Measurements from ENCODE around the gene MAP7D2.
"Not testable (repeated sequence)": the region's sequence is repeated elsewhere in the genome, so short reads cannot be mapped to it uniquely, and the experiment has no call there.

The MAP7D2 gene

DNA sequence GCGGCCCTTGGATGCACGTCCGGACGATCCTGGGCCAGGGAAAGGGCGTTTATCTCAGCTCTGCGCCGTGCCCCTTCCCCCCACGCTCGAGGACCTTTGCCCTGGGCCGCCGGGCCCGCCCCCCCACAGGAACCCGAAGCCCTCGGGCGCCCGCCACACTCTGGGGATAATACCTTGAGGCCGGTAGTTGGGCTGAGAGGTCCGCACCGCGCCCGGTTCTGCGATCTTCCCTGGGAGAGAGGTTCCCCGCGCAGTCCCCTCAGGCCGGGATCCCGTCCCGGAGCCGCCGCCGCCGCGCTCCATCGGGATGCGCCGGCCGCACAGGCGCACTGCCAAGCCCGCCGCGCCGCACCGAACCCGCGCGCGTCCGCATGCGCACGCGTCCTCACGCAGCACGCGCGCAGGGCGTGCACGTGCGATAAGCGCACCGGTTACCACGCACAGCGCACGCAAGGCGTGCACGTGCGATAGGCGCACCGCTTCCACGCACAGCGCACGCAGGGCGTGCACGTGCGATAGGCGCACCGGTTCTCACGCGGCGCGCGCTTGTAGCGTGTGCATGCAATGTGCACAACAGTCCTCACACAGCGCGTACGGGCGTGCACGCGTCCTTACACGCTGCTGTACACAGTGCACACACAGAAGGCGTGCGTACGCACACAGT is at the start of gene MAP7D2:
TSS of gene MAP7D2 (minus strand) at position 331 of the 664 bp plus-strand sequence. CDS start at position 303, 28 bp downstream.
- Histone ChIP-seq H3K27ac (ENCODE audit: low read depth, low read length) (no peak within 1 kb of the TSS), H3K4me3 (ENCODE audit: low read depth, low read length) (peak within 1 kb of the TSS; percentile 53), H3K9me3 (ENCODE audit: control insufficient read depth, insufficient read depth, low read depth, low read length) (peaks cover 4% of the 10 kb centered on the region; the same call in 1 of the 2 replicates), H3K27me3 (ENCODE audit: control insufficient read depth, insufficient read depth, low read length) (peaks cover 41% of the 10 kb centered on the region), H3K36me3 (ENCODE audit: control insufficient read depth, insufficient read depth, low read length) (no peaks in the 10 kb centered on the region), H3K4me1 (ENCODE audit: control insufficient read depth, insufficient read depth, low read length) (peaks cover 17% of the 10 kb centered on the region; the same call in 1 of the 2 replicates), H3K9ac (ENCODE audit: low read length) (no peak within 1 kb of the TSS)

DNA sequence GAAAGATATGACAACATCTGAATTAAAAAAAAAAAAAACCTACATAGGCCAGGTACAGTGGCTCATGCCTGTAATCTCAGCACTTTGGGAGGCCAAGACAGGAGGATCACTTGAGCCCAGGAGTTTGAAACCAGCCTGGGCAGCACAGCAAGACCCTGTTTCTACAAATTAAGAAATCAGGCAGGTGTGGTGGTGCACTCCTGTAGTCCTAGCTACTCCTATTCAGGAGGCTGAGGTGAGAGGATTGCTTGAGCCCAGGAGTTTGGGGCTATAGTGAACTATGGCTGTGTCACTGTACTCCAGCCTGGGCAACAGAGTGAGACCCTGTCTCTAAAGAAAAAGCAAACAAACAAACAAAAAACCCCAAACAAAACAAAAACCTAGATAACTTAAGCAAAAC is 45.8 kb upstream of the MAP7D2 start:
- H3K4me3 ChIP-seq (ENCODE audit: low read depth, low read length); H3K27me3 ChIP-seq (ENCODE audit: control insufficient read depth, insufficient read depth, low read length); H3K9me3 ChIP-seq (ENCODE audit: control insufficient read depth, insufficient read depth, low read depth, low read length); H3K4me1 ChIP-seq (ENCODE audit: control insufficient read depth, insufficient read depth, low read length); H3K27ac ChIP-seq (ENCODE audit: low read depth, low read length); H3K9ac ChIP-seq (ENCODE audit: low read length): not testable (repeated sequence)
- peaks cover 64% of the 10 kb centered on the region for H3K36me3 ChIP-seq (ENCODE audit: control insufficient read depth, insufficient read depth, low read length)

DNA sequence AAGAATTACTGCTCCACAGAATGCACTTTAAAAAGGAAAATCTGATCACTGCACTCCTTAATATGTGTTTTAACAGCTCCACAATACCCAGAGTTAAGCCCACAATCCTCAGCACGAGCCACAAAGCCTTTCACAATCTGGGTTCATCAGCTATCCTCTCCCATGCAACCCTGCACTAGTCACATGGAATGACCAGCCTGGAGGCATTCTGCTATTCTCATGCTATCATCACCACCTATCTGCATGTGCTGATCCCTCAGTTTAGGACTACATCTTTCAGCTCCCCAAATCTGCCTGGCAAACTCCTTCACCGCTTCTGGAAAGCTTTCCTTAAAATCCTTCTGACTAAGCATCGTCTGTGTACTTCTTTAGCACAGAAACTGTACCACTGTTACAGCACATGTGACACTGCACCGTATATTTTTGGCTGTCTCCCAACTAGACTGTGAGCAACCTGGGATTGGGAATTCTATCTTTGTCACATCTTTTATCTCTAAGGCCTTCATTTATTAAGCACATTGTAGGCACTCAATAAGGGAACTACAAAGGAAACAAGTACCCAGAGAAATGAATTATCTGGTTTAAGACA is 43.2 kb upstream of the MAP7D2 start:
- Histone ChIP-seq H3K9ac (ENCODE audit: low read length) (no peak overlapping the region), H3K4me3 (ENCODE audit: low read depth, low read length) (no peak overlapping the region), H3K36me3 (ENCODE audit: control insufficient read depth, insufficient read depth, low read length) (peaks cover 68% of the 10 kb centered on the region), H3K4me1 (ENCODE audit: control insufficient read depth, insufficient read depth, low read length) (no peaks in the 10 kb centered on the region), H3K27me3 (ENCODE audit: control insufficient read depth, insufficient read depth, low read length) (no peaks in the 10 kb centered on the region), H3K9me3 (ENCODE audit: control insufficient read depth, insufficient read depth, low read depth, low read length) (no peaks in the 10 kb centered on the region), H3K27ac (ENCODE audit: low read depth, low read length) (no peak overlapping the region)

DNA sequence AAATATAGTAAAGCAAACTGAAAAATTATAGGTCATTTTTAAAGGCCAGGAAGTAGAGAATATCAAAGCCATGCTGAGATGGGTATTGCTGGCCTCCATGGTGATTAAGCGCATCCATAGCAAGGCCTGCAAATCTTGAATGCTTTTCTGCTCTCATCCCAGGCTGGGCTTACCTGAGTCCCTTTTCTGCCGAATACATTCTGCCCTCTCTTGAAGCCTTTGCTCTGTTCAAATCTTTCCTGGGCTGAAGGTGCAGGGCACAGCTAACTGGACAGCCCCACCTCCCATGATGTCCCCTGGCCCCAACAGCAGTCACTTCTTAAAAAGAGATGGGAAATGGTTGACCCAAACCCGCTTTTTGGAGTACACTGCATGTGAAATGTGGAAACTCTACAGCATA is 35.0 kb upstream of the MAP7D2 start:
- Histone ChIP-seq H3K4me3 (ENCODE audit: low read depth, low read length) (no peak overlapping the region), H3K27me3 (ENCODE audit: control insufficient read depth, insufficient read depth, low read length) (no peaks in the 10 kb centered on the region; the same call in 1 of the 2 replicates), H3K9ac (ENCODE audit: low read length) (no peak overlapping the region), H3K27ac (ENCODE audit: low read depth, low read length) (no peak overlapping the region), H3K36me3 (ENCODE audit: control insufficient read depth, insufficient read depth, low read length) (peaks cover 46% of the 10 kb centered on the region), H3K9me3 (ENCODE audit: control insufficient read depth, insufficient read depth, low read depth, low read length) (no peaks in the 10 kb centered on the region), H3K4me1 (ENCODE audit: control insufficient read depth, insufficient read depth, low read length) (no peaks in the 10 kb centered on the region)

DNA sequence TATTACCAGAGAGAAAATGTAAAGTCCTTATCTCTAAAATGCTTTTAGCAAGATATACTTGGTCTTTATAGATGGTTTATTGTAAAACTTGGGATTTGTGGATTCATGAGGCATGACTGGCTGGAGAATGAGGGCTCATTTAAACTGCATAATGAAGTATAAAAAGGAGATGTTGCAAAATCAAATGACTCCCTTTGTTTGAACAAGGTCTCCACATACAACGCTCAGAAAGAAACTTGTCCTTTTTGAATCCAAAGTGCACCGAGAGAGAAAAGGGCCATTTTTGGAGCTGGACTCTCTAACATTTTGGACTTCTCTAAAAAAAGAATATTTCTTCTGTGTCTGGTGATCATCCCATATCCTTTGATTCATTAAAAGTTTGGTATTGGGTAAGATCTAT is 32.6 kb upstream of the MAP7D2 start:
- Histone ChIP-seq H3K27me3 (ENCODE audit: control insufficient read depth, insufficient read depth, low read length) (no peaks in the 10 kb centered on the region), H3K4me3 (ENCODE audit: low read depth, low read length) (no peak overlapping the region), H3K27ac (ENCODE audit: low read depth, low read length) (no peak overlapping the region), H3K9me3 (ENCODE audit: control insufficient read depth, insufficient read depth, low read depth, low read length) (no peaks in the 10 kb centered on the region), H3K36me3 (ENCODE audit: control insufficient read depth, insufficient read depth, low read length) (peaks cover 23% of the 10 kb centered on the region), H3K9ac (ENCODE audit: low read length) (no peak overlapping the region), H3K4me1 (ENCODE audit: control insufficient read depth, insufficient read depth, low read length) (no peaks in the 10 kb centered on the region)

- Histone ChIP-seq H3K27ac (ENCODE audit: low read depth, low read length) (no peak overlapping the region), H3K4me3 (ENCODE audit: low read depth, low read length) (no peak overlapping the region), H3K36me3 (ENCODE audit: control insufficient read depth, insufficient read depth, low read length) (peaks cover 11% of the 10 kb centered on the region), H3K27me3 (ENCODE audit: control insufficient read depth, insufficient read depth, low read length) (no peaks in the 10 kb centered on the region), H3K9me3 (ENCODE audit: control insufficient read depth, insufficient read depth, low read depth, low read length) (no peaks in the 10 kb centered on the region), H3K4me1 (ENCODE audit: control insufficient read depth, insufficient read depth, low read length) (no peaks in the 10 kb centered on the region), H3K9ac (ENCODE audit: low read length) (no peak overlapping the region)
These were observed 30.9 kb upstream of the MAP7D2 start for GRCh38 chrX:20147561-20147960.

- H3K4me3 ChIP-seq (ENCODE audit: low read depth, low read length): no peak overlapping the region
- peaks cover 9% of the 10 kb centered on the region for H3K36me3 ChIP-seq (ENCODE audit: control insufficient read depth, insufficient read depth, low read length)
- H3K9ac ChIP-seq (ENCODE audit: low read length): no peak overlapping the region
- no peaks in the 10 kb centered on the region for H3K27me3 ChIP-seq (ENCODE audit: control insufficient read depth, insufficient read depth, low read length)
- H3K27ac ChIP-seq (ENCODE audit: low read depth, low read length): no peak overlapping the region
- peaks cover 7% of the 10 kb centered on the region for H3K4me1 ChIP-seq (ENCODE audit: control insufficient read depth, insufficient read depth, low read length)
- no peaks in the 10 kb centered on the region for H3K9me3 ChIP-seq (ENCODE audit: control insufficient read depth, insufficient read depth, low read depth, low read length)
These were observed 27.8 kb upstream of the MAP7D2 start for GRCh38 chrX:20144491-20144890.

DNA sequence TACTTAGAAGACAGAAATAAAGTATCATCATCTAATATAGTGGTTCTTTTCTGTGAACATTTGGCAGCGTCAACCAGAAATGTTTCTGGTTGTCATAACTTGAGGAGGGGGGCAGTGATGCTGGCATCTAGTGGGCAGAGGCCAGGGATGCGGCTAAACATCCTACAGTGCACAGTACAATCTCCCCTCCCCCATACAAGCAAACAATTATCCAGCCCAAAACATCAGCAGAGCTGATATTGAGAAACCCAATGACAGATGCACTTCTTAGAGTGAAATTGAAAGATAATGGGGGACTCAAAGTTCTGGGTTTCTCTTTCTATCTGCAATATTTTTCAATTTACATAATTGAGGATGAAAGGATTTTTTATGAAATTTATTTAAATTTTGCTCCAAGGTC is 26.9 kb upstream of the MAP7D2 start:
- no peak overlapping the region for H3K4me3 ChIP-seq (ENCODE audit: low read depth, low read length)
- peaks cover 18% of the 10 kb centered on the region for H3K36me3 ChIP-seq (ENCODE audit: control insufficient read depth, insufficient read depth, low read length)
- H3K27ac ChIP-seq (ENCODE audit: low read depth, low read length): no peak overlapping the region
- no peaks in the 10 kb centered on the region for H3K27me3 ChIP-seq (ENCODE audit: control insufficient read depth, insufficient read depth, low read length)
- no peaks in the 10 kb centered on the region for H3K9me3 ChIP-seq (ENCODE audit: control insufficient read depth, insufficient read depth, low read depth, low read length)
- no peak overlapping the region for H3K9ac ChIP-seq (ENCODE audit: low read length)
- peaks cover 10% of the 10 kb centered on the region for H3K4me1 ChIP-seq (ENCODE audit: control insufficient read depth, insufficient read depth, low read length)

DNA sequence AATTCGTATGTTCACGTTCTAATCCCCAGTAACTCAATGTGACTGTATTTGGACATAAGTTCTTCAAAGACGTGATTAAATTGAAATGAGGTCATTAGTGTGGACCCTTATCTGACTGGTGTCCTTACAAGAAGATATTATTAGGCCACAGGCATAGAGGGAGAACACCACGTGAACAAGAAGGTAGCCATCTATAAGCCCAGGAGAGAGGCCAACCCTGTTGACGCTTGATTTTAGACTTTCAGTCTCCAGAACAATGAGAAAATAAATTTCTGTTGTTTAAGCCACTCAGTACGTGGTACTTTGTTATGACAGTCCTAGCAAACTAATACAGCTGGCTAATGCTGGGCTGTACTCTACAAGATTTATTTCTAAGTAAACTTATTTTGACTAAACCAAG is 26.4 kb upstream of the MAP7D2 start:
- peaks cover 23% of the 10 kb centered on the region for H3K36me3 ChIP-seq (ENCODE audit: control insufficient read depth, insufficient read depth, low read length)
- H3K27ac ChIP-seq (ENCODE audit: low read depth, low read length): no peak overlapping the region
- H3K9me3 ChIP-seq (ENCODE audit: control insufficient read depth, insufficient read depth, low read depth, low read length): no peaks in the 10 kb centered on the region
- H3K9ac ChIP-seq (ENCODE audit: low read length): no peak overlapping the region
- H3K4me3 ChIP-seq (ENCODE audit: low read depth, low read length): no peak overlapping the region
- no peaks in the 10 kb centered on the region for H3K27me3 ChIP-seq (ENCODE audit: control insufficient read depth, insufficient read depth, low read length)
- H3K4me1 ChIP-seq (ENCODE audit: control insufficient read depth, insufficient read depth, low read length): peaks cover 10% of the 10 kb centered on the region

- H3K27ac ChIP-seq (ENCODE audit: low read depth, low read length): peak within 1 kb of the TSS; percentile 93
- H3K4me3 ChIP-seq (ENCODE audit: low read depth, low read length): peak within 1 kb of the TSS; percentile 94
- no peaks in the 10 kb centered on the region for H3K9me3 ChIP-seq (ENCODE audit: control insufficient read depth, insufficient read depth, low read depth, low read length)
- H3K36me3 ChIP-seq (ENCODE audit: control insufficient read depth, insufficient read depth, low read length): peaks cover 36% of the 10 kb centered on the region
- H3K4me1 ChIP-seq (ENCODE audit: control insufficient read depth, insufficient read depth, low read length): peaks cover 10% of the 10 kb centered on the region
- no peaks in the 10 kb centered on the region for H3K27me3 ChIP-seq (ENCODE audit: control insufficient read depth, insufficient read depth, low read length)
- H3K9ac ChIP-seq (ENCODE audit: low read length): peak within 1 kb of the TSS; percentile 96
These were observed 24.8 kb upstream of the MAP7D2 start, which contains the start of gene EIF1AX for GRCh38 chrX:20141281-20142220. Gene EIF1AX, minus strand, starts transcription at chrX:20141838. Its CDS starts 198 bp downstream, at chrX:20141640.

- Histone ChIP-seq H3K27ac (ENCODE audit: low read depth, low read length) (peak overlapping the region; percentile 93; the same call in 1 of the 2 replicates), H3K27me3 (ENCODE audit: control insufficient read depth, insufficient read depth, low read length) (no peaks in the 10 kb centered on the region), H3K36me3 (ENCODE audit: control insufficient read depth, insufficient read depth, low read length) (peaks cover 47% of the 10 kb centered on the region), H3K9ac (ENCODE audit: low read length) (no peak overlapping the region), H3K4me3 (ENCODE audit: low read depth, low read length) (peak overlapping the region; percentile 94), H3K9me3 (ENCODE audit: control insufficient read depth, insufficient read depth, low read depth, low read length) (no peaks in the 10 kb centered on the region), H3K4me1 (ENCODE audit: control insufficient read depth, insufficient read depth, low read length) (peaks cover 10% of the 10 kb centered on the region)
These were observed 23.7 kb upstream of the MAP7D2 start for GRCh38 chrX:20140420-20140819.
